GM12874 (cell line): Measurements from ENCODE around the gene MBOAT2.

Experiments used
- TF ChIP-seq, protein P1 (sequence below): IDR thresholded peaks from 2 replicates; pipeline ENCODE4 v1.5.1; 2011; ENCODE audit warnings: low read depth, mild to moderate bottlenecking, control low read depth, low read length, moderate library complexity; ENCODE audit not compliant: insufficient read depth

Gene MBOAT2

GRCh38 chr2:9025746-9026145, 22.3 kb upstream of the MBOAT2 start:
- TF ChIP-seq, protein P1, sequence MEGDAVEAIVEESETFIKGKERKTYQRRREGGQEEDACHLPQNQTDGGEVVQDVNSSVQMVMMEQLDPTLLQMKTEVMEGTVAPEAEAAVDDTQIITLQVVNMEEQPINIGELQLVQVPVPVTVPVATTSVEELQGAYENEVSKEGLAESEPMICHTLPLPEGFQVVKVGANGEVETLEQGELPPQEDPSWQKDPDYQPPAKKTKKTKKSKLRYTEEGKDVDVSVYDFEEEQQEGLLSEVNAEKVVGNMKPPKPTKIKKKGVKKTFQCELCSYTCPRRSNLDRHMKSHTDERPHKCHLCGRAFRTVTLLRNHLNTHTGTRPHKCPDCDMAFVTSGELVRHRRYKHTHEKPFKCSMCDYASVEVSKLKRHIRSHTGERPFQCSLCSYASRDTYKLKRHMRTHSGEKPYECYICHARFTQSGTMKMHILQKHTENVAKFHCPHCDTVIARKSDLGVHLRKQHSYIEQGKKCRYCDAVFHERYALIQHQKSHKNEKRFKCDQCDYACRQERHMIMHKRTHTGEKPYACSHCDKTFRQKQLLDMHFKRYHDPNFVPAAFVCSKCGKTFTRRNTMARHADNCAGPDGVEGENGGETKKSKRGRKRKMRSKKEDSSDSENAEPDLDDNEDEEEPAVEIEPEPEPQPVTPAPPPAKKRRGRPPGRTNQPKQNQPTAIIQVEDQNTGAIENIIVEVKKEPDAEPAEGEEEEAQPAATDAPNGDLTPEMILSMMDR: no peak

- TF ChIP-seq, protein P1: no peak
Measured at GRCh38 chr2:9024575-9024974, 21.1 kb upstream of the MBOAT2 start.

- TF ChIP-seq, protein P1: no peak
Measured at GRCh38 chr2:9021563-9022211, 18.2 kb upstream of the MBOAT2 start.

DNA sequence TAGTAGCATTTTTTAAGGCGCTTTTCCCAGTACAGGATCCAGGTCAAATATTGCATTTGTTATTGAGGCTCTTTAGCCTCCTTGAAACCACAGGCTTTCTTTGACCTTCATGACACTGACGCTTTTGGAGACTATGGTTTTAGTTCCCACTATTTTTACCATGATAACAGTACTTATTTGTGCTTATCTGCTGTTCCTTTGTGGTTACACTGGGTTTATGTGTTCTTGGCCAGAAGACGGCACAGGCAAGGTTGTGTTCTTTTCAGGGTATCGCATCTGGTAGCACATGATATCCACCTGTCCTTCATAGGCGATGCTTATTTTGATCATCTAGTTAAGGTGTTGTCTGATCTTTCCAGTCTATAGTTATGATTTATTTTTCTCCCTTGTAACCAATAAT, 16.8 kb upstream of the MBOAT2 start:
- TF ChIP-seq, protein P1: no peak

GRCh38 chr2:9018534-9018933, 15.1 kb upstream of the MBOAT2 start:
- TF ChIP-seq, protein P1: no peak

GRCh38 chr2:9018109-9018508, 14.6 kb upstream of the MBOAT2 start:
- TF ChIP-seq, protein P1: no peak

GRCh38 chr2:9017411-9017810, 13.9 kb upstream of the MBOAT2 start:
- TF ChIP-seq, protein P1: no peak

DNA sequence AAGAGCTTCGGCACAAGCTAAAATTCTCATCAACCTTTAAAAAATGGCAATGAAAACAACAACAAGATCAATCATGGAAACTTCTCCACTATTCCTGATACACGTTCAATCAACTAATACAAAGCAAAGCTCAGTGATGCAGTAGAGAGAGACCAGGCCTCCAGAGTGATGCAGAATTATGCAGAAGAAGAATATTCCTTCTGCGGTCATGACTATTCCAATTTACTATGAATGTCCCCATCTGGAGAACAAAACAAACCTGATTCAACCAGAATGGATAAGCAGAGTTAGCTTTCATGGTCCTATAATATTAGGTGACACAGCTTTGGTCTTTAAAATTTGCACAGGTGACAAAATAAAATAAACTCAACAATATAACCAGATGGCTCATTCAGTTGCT, 12.5 kb upstream of the MBOAT2 start:
- TF ChIP-seq, protein P1: no peak
